Measurements from ENCODE around the gene DLEC1. TPM values are rescaled to one million over a fixed set of nuclear protein-coding genes. Genes with fewer than 3 reads are reported as not detected.

The DLEC1 gene
- total and polyA plus RNA-seq, 2 donors (not counting 1 experiment from before 2014, with no cell fraction given): under 0.01 to 0.02 TPM

DNA sequence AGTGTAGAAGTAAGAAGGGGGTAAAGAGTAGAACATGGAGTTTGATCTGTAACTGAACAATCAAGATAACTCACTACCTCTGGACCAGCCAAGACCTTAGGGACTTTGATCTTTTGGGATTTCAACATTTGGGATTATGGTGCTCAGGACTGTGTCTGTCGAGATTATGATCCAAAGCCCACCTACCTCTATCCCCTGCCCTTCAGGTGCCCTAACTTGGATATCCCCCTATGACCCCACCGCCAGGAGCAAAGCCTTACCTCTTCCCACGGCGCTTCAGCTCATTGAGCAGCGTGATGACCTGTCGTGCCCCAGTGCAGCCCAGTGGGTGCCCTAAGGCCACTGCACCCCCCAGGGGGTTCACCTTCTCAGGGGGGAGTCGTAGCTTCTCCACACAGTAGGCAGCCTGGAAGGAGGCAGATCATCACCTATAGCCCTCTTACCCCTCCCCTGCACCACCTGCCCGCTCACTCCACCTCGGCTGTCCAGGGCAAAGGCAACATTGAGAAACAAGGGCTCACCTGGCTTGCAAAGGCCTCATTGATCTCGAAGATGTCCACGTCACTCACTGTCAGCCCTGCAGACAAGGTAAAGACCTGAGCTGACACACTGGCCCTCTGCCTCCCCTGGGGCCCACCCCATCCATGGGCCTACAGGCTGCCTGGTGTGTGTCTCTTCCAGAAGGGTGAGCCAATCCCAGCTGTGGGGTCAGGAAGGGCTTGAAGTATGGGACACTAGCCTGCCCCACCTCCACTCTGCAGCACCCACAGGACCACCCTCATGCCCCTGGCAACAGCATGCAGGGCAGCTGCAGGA lies 86.5 kb downstream of the DLEC1 start:
- Histone ChIP-seq H3K4me3 (replicated peaks in 1 of 4; ENCODE audit: control extremely low read depth in 1 of 4, insufficient read depth in 1 of 4, low read depth in 3 of 4, low read length in 4 of 4) (no peak overlapping the region), H3K9ac (ENCODE audit: insufficient read depth, low read length) (no peak overlapping the region), H3K36me3 (ENCODE audit: control insufficient read depth, insufficient read depth, low read length) (peaks cover 21% of the 10 kb centered on the region), H2AFZ (ENCODE audit: low read length) (no peak overlapping the region), H3K27ac (ENCODE audit: insufficient read depth, low read length) (no peak overlapping the region), H3K9me3 (ENCODE audit: control insufficient read depth, insufficient read depth, low read depth, low read length) (no peaks in the 10 kb centered on the region), H3K79me2 (ENCODE audit: control insufficient read depth, insufficient read depth, low read length) (no peaks in the 10 kb centered on the region), H3K4me2 (ENCODE audit: extremely low read depth, insufficient read depth, low read length) (no peak overlapping the region), H3K4me1 (ENCODE audit: control insufficient read depth, extremely low read depth, insufficient read depth, low read length) (no peaks in the 10 kb centered on the region), H4K20me1 (ENCODE audit: control insufficient read depth, extremely low read depth, insufficient read depth, low read length) (no peaks in the 10 kb centered on the region), H3K27me3 (ENCODE audit: control insufficient read depth, insufficient read depth, low read length) (no peaks in the 10 kb centered on the region)
- no peak for DNase-seq (ENCODE audit: low read depth in 2 of 2)
- TF ChIP-seq EZH2 (IDR thresholded peaks at IDR 0.05; ENCODE audit: low read length, missing control alignments): no peak
- TF ChIP-seq, protein P1, sequence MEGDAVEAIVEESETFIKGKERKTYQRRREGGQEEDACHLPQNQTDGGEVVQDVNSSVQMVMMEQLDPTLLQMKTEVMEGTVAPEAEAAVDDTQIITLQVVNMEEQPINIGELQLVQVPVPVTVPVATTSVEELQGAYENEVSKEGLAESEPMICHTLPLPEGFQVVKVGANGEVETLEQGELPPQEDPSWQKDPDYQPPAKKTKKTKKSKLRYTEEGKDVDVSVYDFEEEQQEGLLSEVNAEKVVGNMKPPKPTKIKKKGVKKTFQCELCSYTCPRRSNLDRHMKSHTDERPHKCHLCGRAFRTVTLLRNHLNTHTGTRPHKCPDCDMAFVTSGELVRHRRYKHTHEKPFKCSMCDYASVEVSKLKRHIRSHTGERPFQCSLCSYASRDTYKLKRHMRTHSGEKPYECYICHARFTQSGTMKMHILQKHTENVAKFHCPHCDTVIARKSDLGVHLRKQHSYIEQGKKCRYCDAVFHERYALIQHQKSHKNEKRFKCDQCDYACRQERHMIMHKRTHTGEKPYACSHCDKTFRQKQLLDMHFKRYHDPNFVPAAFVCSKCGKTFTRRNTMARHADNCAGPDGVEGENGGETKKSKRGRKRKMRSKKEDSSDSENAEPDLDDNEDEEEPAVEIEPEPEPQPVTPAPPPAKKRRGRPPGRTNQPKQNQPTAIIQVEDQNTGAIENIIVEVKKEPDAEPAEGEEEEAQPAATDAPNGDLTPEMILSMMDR (conservative IDR thresholded peaks at IDR 0.05 in 1 of 2, IDR thresholded peaks at IDR 0.05 in 1 of 2; ENCODE audit: low read depth in 1 of 2, low read length in 2 of 2): no peak

DNA sequence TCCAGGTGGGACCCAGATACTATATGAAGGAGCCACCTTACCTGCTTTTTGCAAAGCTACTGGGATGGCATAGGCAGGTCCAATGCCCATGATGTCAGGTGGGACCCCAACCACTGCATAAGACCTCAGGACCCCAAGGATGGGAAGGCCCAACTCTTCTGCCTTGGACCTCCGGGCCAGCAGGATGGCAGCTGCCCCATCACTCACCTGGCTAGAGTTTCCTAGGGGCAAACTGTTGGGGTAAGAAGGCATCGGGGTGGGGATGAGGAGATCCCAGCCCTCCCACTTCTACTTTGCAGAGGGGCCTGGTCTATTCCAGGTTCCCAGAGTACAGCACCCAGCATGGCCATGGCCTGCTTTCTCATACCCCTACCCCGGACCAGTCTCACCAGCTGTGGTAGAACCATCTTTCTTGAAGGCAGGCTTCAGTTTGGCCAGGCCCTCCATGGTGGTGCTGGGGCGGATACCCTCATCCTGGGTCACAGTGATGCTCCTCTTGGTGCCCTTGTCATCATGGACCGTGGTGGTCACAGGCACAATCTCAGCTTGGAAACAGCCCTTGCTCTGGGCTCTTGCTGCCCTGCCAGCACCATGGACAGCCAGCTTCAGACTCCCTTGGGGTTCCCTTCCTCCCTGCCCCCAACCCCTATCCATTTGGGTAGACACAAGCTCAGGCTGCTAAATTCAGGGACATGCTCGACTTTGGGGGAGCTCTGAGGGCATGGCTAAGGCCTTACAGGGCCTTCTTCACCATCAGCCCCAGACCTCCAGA lies 87.3 kb downstream of the DLEC1 start:
- Histone ChIP-seq H3K36me3 (ENCODE audit: control insufficient read depth, insufficient read depth, low read length) (peaks cover 20% of the 10 kb centered on the region), H2AFZ (ENCODE audit: low read length) (no peak overlapping the region), H3K9ac (ENCODE audit: insufficient read depth, low read length) (no peak overlapping the region), H3K79me2 (ENCODE audit: control insufficient read depth, insufficient read depth, low read length) (no peaks in the 10 kb centered on the region), H3K27me3 (ENCODE audit: control insufficient read depth, insufficient read depth, low read length) (no peaks in the 10 kb centered on the region), H4K20me1 (ENCODE audit: control insufficient read depth, extremely low read depth, insufficient read depth, low read length) (no peaks in the 10 kb centered on the region), H3K4me1 (ENCODE audit: control insufficient read depth, extremely low read depth, insufficient read depth, low read length) (no peaks in the 10 kb centered on the region), H3K4me3 (replicated peaks in 1 of 4; ENCODE audit: control extremely low read depth in 1 of 4, insufficient read depth in 1 of 4, low read depth in 3 of 4, low read length in 4 of 4) (no peak overlapping the region), H3K27ac (ENCODE audit: insufficient read depth, low read length) (no peak overlapping the region), H3K4me2 (ENCODE audit: extremely low read depth, insufficient read depth, low read length) (no peak overlapping the region), H3K9me3 (ENCODE audit: control insufficient read depth, insufficient read depth, low read depth, low read length) (no peaks in the 10 kb centered on the region)
- no peak for TF ChIP-seq EZH2 (IDR thresholded peaks at IDR 0.05; ENCODE audit: low read length, missing control alignments)
- TF ChIP-seq, protein P1 (conservative IDR thresholded peaks at IDR 0.05 in 1 of 2, IDR thresholded peaks at IDR 0.05 in 1 of 2; ENCODE audit: low read depth in 1 of 2, low read length in 2 of 2): no peak
- DNase-seq (ENCODE audit: low read depth in 2 of 2): no peak

DNA sequence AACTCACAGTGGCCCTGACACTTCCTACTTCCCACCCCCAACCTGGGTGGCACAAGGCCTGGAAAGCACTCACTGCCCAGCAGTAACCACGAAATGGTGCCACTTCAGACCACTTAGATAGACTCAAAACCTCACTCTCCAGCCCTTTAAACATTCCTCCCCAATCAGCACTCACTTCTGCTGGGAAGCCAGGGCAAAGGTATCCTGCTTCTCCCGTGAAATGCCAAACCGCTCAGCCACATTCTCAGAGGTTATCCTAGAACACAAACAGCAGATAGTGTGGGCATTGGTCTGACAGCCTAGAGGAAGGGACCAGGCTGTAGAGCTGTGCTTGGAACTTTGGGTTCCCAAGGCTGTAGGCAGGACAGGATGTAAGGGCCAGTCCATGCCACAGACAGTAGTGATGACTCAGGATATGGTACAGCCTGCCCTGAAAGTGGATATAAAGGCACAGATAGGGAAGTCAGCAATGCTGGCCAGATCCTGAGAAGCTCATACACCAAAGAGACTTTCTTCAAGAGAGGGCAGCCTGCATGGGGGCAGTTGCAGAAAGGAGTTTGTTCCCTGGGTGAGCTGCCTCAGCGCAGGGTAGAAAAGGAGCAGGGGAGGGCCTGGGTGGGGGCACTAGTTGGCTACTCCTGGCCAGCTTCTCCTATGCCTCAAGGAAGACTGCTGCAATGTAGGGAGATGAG lies 88.7 kb downstream of the DLEC1 start:
- TF ChIP-seq, protein P1 (conservative IDR thresholded peaks at IDR 0.05 in 1 of 2, IDR thresholded peaks at IDR 0.05 in 1 of 2; ENCODE audit: low read depth in 1 of 2, low read length in 2 of 2): no peak
- no peak for TF ChIP-seq EZH2 (IDR thresholded peaks at IDR 0.05; ENCODE audit: low read length, missing control alignments)
- Histone ChIP-seq H3K79me2 (ENCODE audit: control insufficient read depth, insufficient read depth, low read length) (no peaks in the 10 kb centered on the region), H2AFZ (ENCODE audit: low read length) (no peak overlapping the region), H3K27me3 (ENCODE audit: control insufficient read depth, insufficient read depth, low read length) (no peaks in the 10 kb centered on the region), H3K36me3 (ENCODE audit: control insufficient read depth, insufficient read depth, low read length) (peaks cover 21% of the 10 kb centered on the region), H3K9ac (ENCODE audit: insufficient read depth, low read length) (no peak overlapping the region), H3K4me2 (ENCODE audit: extremely low read depth, insufficient read depth, low read length) (no peak overlapping the region), H4K20me1 (ENCODE audit: control insufficient read depth, extremely low read depth, insufficient read depth, low read length) (no peaks in the 10 kb centered on the region), H3K4me3 (replicated peaks in 1 of 4; ENCODE audit: control extremely low read depth in 1 of 4, insufficient read depth in 1 of 4, low read depth in 3 of 4, low read length in 4 of 4) (no peak overlapping the region), H3K27ac (ENCODE audit: insufficient read depth, low read length) (no peak overlapping the region), H3K4me1 (ENCODE audit: control insufficient read depth, extremely low read depth, insufficient read depth, low read length) (no peaks in the 10 kb centered on the region), H3K9me3 (ENCODE audit: control insufficient read depth, insufficient read depth, low read depth, low read length) (no peaks in the 10 kb centered on the region)
- DNase-seq (ENCODE audit: low read depth in 2 of 2): no peak
